Ovary (tissue), 9 donors: ENCODE data around the gene IL17A. TPM values are rescaled to one million over a fixed set of nuclear protein-coding genes. Genes with fewer than 3 reads are reported as not detected.

Source experiments
- DNase-seq, 5 donors: peaks; one replicate each; pipeline ENCODE4 v3.0.0-alpha.2; 2019 to 2020
- H3K27ac ChIP-seq, 2 donors: fragments of 200-600 bp; one replicate each; pipeline versions ENCODE4 v1.5.1 to v1.8.0; 2019 to 2022
- H3K27me3 ChIP-seq: fragments of 200-600 bp; one replicate; pipeline ENCODE4 v1.8.0; 2022
- H3K36me3 ChIP-seq: fragments of 200-600 bp; sonication (generic); one replicate; pipeline ENCODE4 v1.5.1; 2019
- H3K4me1 ChIP-seq: one replicate; pipeline ENCODE4 v1.8.1; 2013; ENCODE audit warnings: mild to moderate bottlenecking, moderate library complexity; ENCODE audit not compliant: insufficient read depth
- H3K4me3 ChIP-seq: fragments of 200-600 bp; sonication (generic); one replicate; pipeline ENCODE4 v1.5.1; 2017
- H3K9me3 ChIP-seq, 2 donors: fragments of 200-600 bp in 1 of 2; sonication (generic) in 1 of 2; one replicate each; pipeline versions ENCODE4 v1.5.1 to v1.8.1; 2013 to 2019; ENCODE audit warnings: mild to moderate bottlenecking in 1 of 2, moderate library complexity in 1 of 2
- CTCF ChIP-seq, 3 donors: fragments of 450-650 bp in 2 of 3; fragments of 200-600 bp in 1 of 3; IDR thresholded peaks; one replicate each; pipeline versions ENCODE4 v1.5.1 to v1.8.0; 2016 to 2022; ENCODE audit warnings: antibody characterized with exemption in 3 of 3, mild to moderate bottlenecking in 1 of 3
- EP300 ChIP-seq: sonication (generic); formaldehyde crosslinking; IDR thresholded peaks from one replicate; pipeline ENCODE4 v1.6.1; 2017; ENCODE audit warnings: antibody characterized with exemption
- POLR2A ChIP-seq: fragments of 450-650 bp; IDR thresholded peaks from one replicate; pipeline ENCODE4 v1.6.1; 2017; ENCODE audit warnings: antibody characterized with exemption, mild to moderate bottlenecking, moderate library complexity
- WGBS, 3 donors: extraction: QIAGEN DNeasy Blood & Tissue Kit in 1 of 3; methylation state at CpG; one replicate each; pipeline versions ENCODE4 v1.1.5 to v1.1.7; 2013 to 2017; 5-methylcytosine and 5-hydroxymethylcytosine counted together
- intact Hi-C, 4 donors: fragments of 100-400 bp; cut with DNase I; formaldehyde crosslinking; loops; one replicate each; pipeline versions ENCODE4 v1.11.0 to v1.15.1; 2022 to 2023
- polyA plus RNA-seq, 2 donors: library from polyadenylated mRNA; stranded (reverse); fragments of 200-250 nt in 1 of 2; fragments of 350-450 nt in 1 of 2; fragmentation: Illumina TruSeq in 1 of 2; extraction: RNeasy Lipid Tissue Mini Kit (QIAGEN cat#74804) in 1 of 2; gene quantifications; one replicate each; pipeline ENCODE4 v1.2.3, GENCODE V29; 2013 to 2014
- total RNA-seq, 7 donors: library from RNA; depleted of rRNA in 2 of 7; stranded (reverse); fragments of >200 nt in 2 of 7; fragmentation: NEBNext Ultra II Directional in 3 of 7; extraction: Animal tissue kit (Norgen Biotek cat#: 25700) in 3 of 7; gene quantifications; one replicate each; pipeline versions ENCODE4 v1.1.0 to v1.2.4, GENCODE V29; 2016 to 2023
- donor health status: DM: no; HTN: no; CAD: no; lungs with moderate emphysema.
- donor health status: DM: no; HTN: no; CAD: no.
- donor health status: Bipolar disorder and iron deficiency.
- donor health status: DM: yes; HTN: yes; CAD: no.
- donor health status: DM: no; HTN: no; CAD: no.
- donor health status: DM: yes; HTN: yes; CAD: no.

IL17A gene
- total and polyA plus RNA-seq, 9 donors = not detected

DNA sequence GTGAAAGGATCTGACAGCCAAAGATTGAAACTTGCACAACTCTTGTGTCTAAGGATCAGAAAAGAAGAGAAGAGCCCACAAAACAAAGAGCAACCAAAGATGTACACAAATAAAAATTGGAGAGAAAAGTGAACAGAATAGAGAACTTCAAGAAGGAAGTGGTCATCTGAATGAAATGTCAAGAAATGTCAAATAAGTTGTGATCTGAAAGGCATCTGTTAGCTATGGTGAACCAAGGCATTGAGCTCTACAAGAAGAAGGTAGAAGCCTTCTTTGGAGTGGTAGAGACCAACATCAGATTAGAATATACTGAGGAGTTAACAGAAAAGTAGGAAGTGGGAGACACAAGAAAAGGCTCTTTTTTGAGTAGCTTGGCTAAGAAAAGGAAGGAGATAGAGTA, 29.6 kb downstream of the IL17A start:
- intact Hi-C loops = no loop called here
- Histone ChIP-seq H3K9me3 (no peaks in the 10 kb centered on the region), H3K4me3 (no peak overlapping the region), H3K27ac (no peak overlapping the region), H3K27me3 (no peaks in the 10 kb centered on the region), H3K36me3 (no peaks in the 10 kb centered on the region), H3K4me1 (no peaks in the 10 kb centered on the region)
- TF ChIP-seq CTCF (IDR thresholded peaks at IDR 0.05) (no peak), POLR2A (no peak), EP300 (no peak)
- no peak for DNase-seq

DNA sequence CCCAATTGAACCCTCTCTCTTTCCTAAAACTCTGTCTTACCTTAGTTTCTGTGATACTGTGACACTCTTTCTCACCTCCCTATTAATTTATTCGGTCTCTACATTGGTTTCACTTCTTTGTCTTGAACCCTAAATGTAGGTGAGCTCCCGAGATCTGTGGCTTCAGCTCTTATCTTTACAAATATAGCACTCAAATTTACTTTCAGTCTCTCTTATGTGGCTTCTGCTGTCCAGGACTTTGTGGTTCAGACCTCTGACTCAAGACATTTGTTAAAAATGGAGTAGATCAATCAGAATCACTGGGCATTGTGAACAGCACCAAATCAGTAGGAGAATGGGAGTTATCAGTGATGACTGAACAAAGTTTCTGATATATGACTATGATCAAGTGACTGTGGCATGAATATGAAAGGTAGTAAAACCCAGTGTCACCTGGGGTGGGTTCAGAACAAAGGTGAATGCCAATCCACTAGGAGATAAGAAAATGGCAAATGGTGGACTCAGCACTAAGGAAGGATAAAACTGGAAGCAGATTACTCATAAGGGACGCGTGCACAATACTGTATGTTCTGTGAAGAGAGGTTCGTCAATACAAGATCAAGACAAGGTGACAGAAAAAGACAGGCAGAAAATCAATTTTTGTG, 30.9 kb downstream of the IL17A start:
- Histone ChIP-seq H3K9me3 (no peaks in the 10 kb centered on the region), H3K27ac (no peak overlapping the region), H3K4me3 (no peak overlapping the region), H3K27me3 (no peaks in the 10 kb centered on the region), H3K4me1 (no peaks in the 10 kb centered on the region), H3K36me3 (no peaks in the 10 kb centered on the region)
- no peak for DNase-seq
- 86 to 89% (median 87%) methylated on average over 5 of the region's 5 CpGs for WGBS, 3 donors
- TF ChIP-seq EP300 (no peak), POLR2A (no peak), CTCF (IDR thresholded peaks at IDR 0.05) (no peak)
- intact Hi-C loops = no loop called here

- WGBS, 3 donors = 79 to 88% (median 80%) methylated on average over 2 of the region's 2 CpGs
- Histone ChIP-seq H3K36me3 (no peaks in the 10 kb centered on the region), H3K4me3 (no peak overlapping the region), H3K9me3 (no peaks in the 10 kb centered on the region), H3K27ac (no peak overlapping the region), H3K4me1 (no peaks in the 10 kb centered on the region), H3K27me3 (no peaks in the 10 kb centered on the region)
- DNase-seq = no peak
- TF ChIP-seq POLR2A = no peak
- TF ChIP-seq EP300 = no peak
- TF ChIP-seq CTCF (IDR thresholded peaks at IDR 0.05) = no peak
- intact Hi-C loops = no loop called here
These were observed 31.6 kb downstream of the IL17A start for GRCh38 chr6:52217761-52218160.

GRCh38 chr6:52221302-52221701, 35.1 kb downstream of the IL17A start:
- Histone ChIP-seq H3K4me1 (no peaks in the 10 kb centered on the region), H3K27me3 (no peaks in the 10 kb centered on the region), H3K27ac (no peak overlapping the region), H3K4me3 (no peak overlapping the region), H3K9me3 (no peaks in the 10 kb centered on the region), H3K36me3 (no peaks in the 10 kb centered on the region)
- no peak for DNase-seq
- no peak for TF ChIP-seq CTCF (IDR thresholded peaks at IDR 0.05)
- WGBS, 3 donors = 56 to 66% (median 61%) methylated on average over 3 of the region's 3 CpGs
- intact Hi-C loops = no loop called here
